ENCODE results near the gene TSC22D1.

Gene TSC22D1

GRCh38 chr13:44400736-44401135 lies 175.4 kb downstream of the TSC22D1 start:
- intact Hi-C loops (cut with DNase I), result no loop called here
- DNase-seq, result no peak

- DNase-seq, result no peak
- intact Hi-C loops (cut with DNase I), result no loop called here
These were observed 177.1 kb downstream of the TSC22D1 start for GRCh38 chr13:44399074-44399473.

GRCh38 chr13:44398606-44399005 lies 177.5 kb downstream of the TSC22D1 start:
- intact Hi-C loops (cut with DNase I), result no loop called here
- DNase-seq, result no peak

GRCh38 chr13:44397766-44398223 lies 178.3 kb downstream of the TSC22D1 start:
- no peak for DNase-seq

GRCh38 chr13:44396701-44397580 lies 179.2 kb downstream of the TSC22D1 start:
- peak in 2 of 42 donors; percentile 29 to 42 for DNase-seq

More at GRCh38 chr13:44397766-44398223, 178.3 kb downstream of the TSC22D1 start:
- intact Hi-C loops (cut with DNase I), result no loop called here

GRCh38 chr13:44395976-44396694 lies 180.0 kb downstream of the TSC22D1 start:
- no peak for DNase-seq
- intact Hi-C loops (cut with DNase I), result no loop called here

More at GRCh38 chr13:44396701-44397580, 179.2 kb downstream of the TSC22D1 start:
- intact Hi-C loops (cut with DNase I), result no loop called here

GRCh38 chr13:44394658-44395057 lies 181.5 kb downstream of the TSC22D1 start:
- intact Hi-C loops (cut with DNase I), result no loop called here
- no peak for DNase-seq

- intact Hi-C loops (cut with DNase I), result no loop called here
- DNase-seq, result peak in 6 of 42 donors; percentile 20 to 56 (median 36)
These were observed 182.7 kb downstream of the TSC22D1 start for GRCh38 chr13:44393391-44393790.

- DNase-seq, result no peak
- intact Hi-C loops (cut with DNase I), result no loop called here
These were observed 186.3 kb downstream of the TSC22D1 start for GRCh38 chr13:44389876-44390275.

GRCh38 chr13:44389060-44389666 lies 187.0 kb downstream of the TSC22D1 start:
- intact Hi-C loops (cut with DNase I), result no loop called here
- no peak for DNase-seq

- DNase-seq, result peak in 1 of 42 donors; percentile 65
- intact Hi-C loops (cut with DNase I), result no loop called here
These were observed 187.6 kb downstream of the TSC22D1 start for GRCh38 chr13:44388427-44389059.

- intact Hi-C loops (cut with DNase I), result no loop called here
- no peak for DNase-seq
These were observed 189.1 kb downstream of the TSC22D1 start for GRCh38 chr13:44386913-44387556.

- intact Hi-C loops (cut with DNase I), result no loop called here
- peak in 3 of 42 donors; percentile 12 to 48 (median 25) for DNase-seq
These were observed 190.3 kb downstream of the TSC22D1 start for GRCh38 chr13:44385847-44386246.

- intact Hi-C loops (cut with DNase I), result no loop called here
- DNase-seq, result no peak
These were observed 190.7 kb downstream of the TSC22D1 start for GRCh38 chr13:44385401-44385800.

- intact Hi-C loops (cut with DNase I), result no loop called here
- no peak for DNase-seq
These were observed 191.4 kb downstream of the TSC22D1 start for GRCh38 chr13:44384778-44385177.

GRCh38 chr13:44383945-44384344 lies 192.2 kb downstream of the TSC22D1 start:
- DNase-seq, result peak in 1 of 42 donors; percentile 42
- intact Hi-C loops (cut with DNase I), result no loop called here

- intact Hi-C loops (cut with DNase I), result no loop called here
- no peak for DNase-seq
These were observed 193.4 kb downstream of the TSC22D1 start for GRCh38 chr13:44382635-44383145.
